ENCODE measurements around the gene ABCB4. TPM values are rescaled to one million over a fixed set of nuclear protein-coding genes. Genes with fewer than 3 reads are reported as not detected.

Gene ABCB4
- total RNA-seq, 1 experiment from 2014 or later = not detected

DNA sequence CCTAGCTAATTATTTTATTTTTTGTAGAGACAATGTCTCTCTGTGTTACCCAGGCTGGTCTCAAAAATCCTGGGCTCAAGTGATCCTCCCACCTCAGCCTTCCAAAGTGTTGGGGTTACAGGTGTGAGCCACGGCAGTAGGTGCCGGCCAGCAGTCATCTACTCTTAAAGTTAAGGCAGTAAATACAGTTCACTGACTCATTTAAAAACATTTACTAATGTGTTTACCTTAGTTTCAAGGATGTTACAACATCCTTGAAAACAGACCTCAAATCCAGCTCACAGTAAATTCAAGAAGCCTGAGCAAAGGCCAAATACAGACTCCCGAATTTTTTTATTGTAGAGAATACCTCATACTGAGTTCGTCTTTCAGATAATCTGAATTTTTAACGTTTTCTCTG lies 29.6 kb upstream of the ABCB4 start:
- DNase-seq (ENCODE audit: low read depth, low spot score) (no peak), ATAC-seq (no peak)
- no peak for TF ChIP-seq ATF3 (IDR thresholded peaks at IDR 0.05)
- TF ChIP-seq ZNF274 (IDR thresholded peaks at IDR 0.05; ENCODE audit: low read depth, low read length) = no peak
- TF ChIP-seq ELF1 (IDR thresholded peaks at IDR 0.05; ENCODE audit: borderline replicate concordance, low read depth) = no peak
- no peak for TF ChIP-seq EZH2phosphoT487 (IDR thresholded peaks at IDR 0.05; ENCODE audit: borderline replicate concordance)
- TF ChIP-seq, protein P1, sequence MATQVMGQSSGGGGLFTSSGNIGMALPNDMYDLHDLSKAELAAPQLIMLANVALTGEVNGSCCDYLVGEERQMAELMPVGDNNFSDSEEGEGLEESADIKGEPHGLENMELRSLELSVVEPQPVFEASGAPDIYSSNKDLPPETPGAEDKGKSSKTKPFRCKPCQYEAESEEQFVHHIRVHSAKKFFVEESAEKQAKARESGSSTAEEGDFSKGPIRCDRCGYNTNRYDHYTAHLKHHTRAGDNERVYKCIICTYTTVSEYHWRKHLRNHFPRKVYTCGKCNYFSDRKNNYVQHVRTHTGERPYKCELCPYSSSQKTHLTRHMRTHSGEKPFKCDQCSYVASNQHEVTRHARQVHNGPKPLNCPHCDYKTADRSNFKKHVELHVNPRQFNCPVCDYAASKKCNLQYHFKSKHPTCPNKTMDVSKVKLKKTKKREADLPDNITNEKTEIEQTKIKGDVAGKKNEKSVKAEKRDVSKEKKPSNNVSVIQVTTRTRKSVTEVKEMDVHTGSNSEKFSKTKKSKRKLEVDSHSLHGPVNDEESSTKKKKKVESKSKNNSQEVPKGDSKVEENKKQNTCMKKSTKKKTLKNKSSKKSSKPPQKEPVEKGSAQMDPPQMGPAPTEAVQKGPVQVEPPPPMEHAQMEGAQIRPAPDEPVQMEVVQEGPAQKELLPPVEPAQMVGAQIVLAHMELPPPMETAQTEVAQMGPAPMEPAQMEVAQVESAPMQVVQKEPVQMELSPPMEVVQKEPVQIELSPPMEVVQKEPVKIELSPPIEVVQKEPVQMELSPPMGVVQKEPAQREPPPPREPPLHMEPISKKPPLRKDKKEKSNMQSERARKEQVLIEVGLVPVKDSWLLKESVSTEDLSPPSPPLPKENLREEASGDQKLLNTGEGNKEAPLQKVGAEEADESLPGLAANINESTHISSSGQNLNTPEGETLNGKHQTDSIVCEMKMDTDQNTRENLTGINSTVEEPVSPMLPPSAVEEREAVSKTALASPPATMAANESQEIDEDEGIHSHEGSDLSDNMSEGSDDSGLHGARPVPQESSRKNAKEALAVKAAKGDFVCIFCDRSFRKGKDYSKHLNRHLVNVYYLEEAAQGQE (IDR thresholded peaks at IDR 0.05; ENCODE audit: low read depth) = no peak
- TF ChIP-seq SRF (IDR thresholded peaks at IDR 0.05; ENCODE audit: low read depth) = no peak
- TF ChIP-seq RAD21 (IDR thresholded peaks at IDR 0.05; ENCODE audit: low read depth) = no peak
- no peak for TF ChIP-seq CEBPB (IDR thresholded peaks at IDR 0.05; ENCODE audit: low read depth)
- no peak for TF ChIP-seq TCF7L2 (IDR thresholded peaks at IDR 0.05; ENCODE audit: borderline replicate concordance, extremely low read depth, insufficient read depth, insufficient read length)
- TF ChIP-seq EGR1 (IDR thresholded peaks at IDR 0.05; ENCODE audit: low read depth) = no peak
- TF ChIP-seq SP1 (IDR thresholded peaks at IDR 0.05; ENCODE audit: low read depth) = no peak
- ChIA-PET CTCF (interaction anchor here (0.8 to 2.9 kb wide), 9 partner anchors 11 to 607 kb away, joined by 3 to 43 read pairs (median 6); partner anchors contain the start of genes ADAM22 and RUNDC3B), POLR2A (no interaction called here), RAD21 (ENCODE audit: low non-redundant PET in 1 of 2, low total read pairs in 2 of 2, uncharacterized antibody in 2 of 2, unreplicated experiment in 2 of 2) (interaction anchor here (0.8 to 1.1 kb wide), 2 partner anchors 381 to 606 kb away, joined by 3 read pairs; no protein-coding TSS in a partner anchor)
- Histone ChIP-seq H3K4me1 (ENCODE audit: control insufficient read depth in 1 of 2, insufficient read depth in 2 of 2, low read length in 2 of 2) (no peaks in the 10 kb centered on the region), H3K27ac (ENCODE audit: low read depth, low read length) (no peak overlapping the region), H2AFZ (ENCODE audit: low read depth, low read length, poor library complexity, severe bottlenecking) (no peak overlapping the region), H3K36me3 (ENCODE audit: control insufficient read depth in 1 of 2, insufficient read depth in 2 of 2, low read length in 2 of 2) (no peaks in the 10 kb centered on the region), H3K9me2 (ENCODE audit: insufficient read depth) (no peaks in the 10 kb centered on the region), H3K79me2 (ENCODE audit: insufficient read depth, low read length) (no peaks in the 10 kb centered on the region), H3K9ac (ENCODE audit: low read length) (no peak overlapping the region), H4K20me1 (ENCODE audit: insufficient read depth) (no peaks in the 10 kb centered on the region), H3K4me3 (replicated peaks in 1 of 2; ENCODE audit: low read depth in 1 of 2, low read length in 2 of 2) (no peak overlapping the region), H3K4me2 (ENCODE audit: low read length) (no peak overlapping the region), H3K9me3 (ENCODE audit: control insufficient read depth in 1 of 2, insufficient read depth in 1 of 2, low read depth in 1 of 2, low read length in 2 of 2) (no peaks in the 10 kb centered on the region), H3K27me3 (ENCODE audit: insufficient read depth, low read length) (no peaks in the 10 kb centered on the region)
- intact Hi-C loops (cut with micrococcal nuclease) = no loop called here
- BruUV-seq (replicated peaks) = no TSS peak

All from HCT116 (cell line).